ENCODE results near the gene FCRLB.

GRCh38 chr1:161706482-161707347 lies 14.6 kb upstream of the FCRLB start, which contains the start of gene FCRLA:
- TF ChIP-seq CTCF (IDR thresholded peaks at IDR 0.05; ENCODE audit: extremely low read depth in 1 of 2, insufficient read depth in 1 of 2, low read depth in 1 of 2, low read length in 2 of 2) (no peak), POLR2A (IDR thresholded peaks at IDR 0.05; ENCODE audit: low read depth, low read length) (no peak), POLR2AphosphoS5 (IDR thresholded peaks at IDR 0.05; ENCODE audit: insufficient read depth, low read depth, low read length) (no peak), EZH2 (IDR thresholded peaks at IDR 0.05; ENCODE audit: borderline replicate concordance, low read depth, low read length, severe bottlenecking) (no peak)

Measured in endothelial cell of umbilical vein (primary cell).